Loucy (cell line): ENCODE results near the gene TMEM190.

Source experiments
- H2AFZ ChIP-seq: fragments of 200-600 bp; sonication (generic); 2 replicates; pipeline ENCODE4 v1.6.0; 2016; ENCODE audit warnings: antibody characterized with exemption, mild to moderate bottlenecking, low read length, moderate library complexity
- H3F3A ChIP-seq: fragments of 200-600 bp; 2 replicates; pipeline ENCODE4 v1.6.0; 2016; ENCODE audit warnings: antibody characterized with exemption, low read depth, mild to moderate bottlenecking
- H3K27me3 ChIP-seq: fragments of 200-600 bp; sonication (generic); 2 replicates; pipeline ENCODE4 v1.6.1; 2014; ENCODE audit warnings: low read length, mild to moderate bottlenecking; ENCODE audit not compliant: insufficient read depth, poor library complexity, severe bottlenecking
- H3K36me3 ChIP-seq: fragments of 200-600 bp; sonication (generic); 2 replicates; pipeline ENCODE4 v1.6.1; 2016; ENCODE audit warnings: low read length; ENCODE audit not compliant: insufficient read depth
- H3K4me1 ChIP-seq: fragments of 200-600 bp; sonication (generic); 2 replicates; pipeline ENCODE4 v1.5.1; 2014; ENCODE audit warnings: low read length, mild to moderate bottlenecking; ENCODE audit not compliant: insufficient read depth, poor library complexity, severe bottlenecking
- H3K4me2 ChIP-seq: fragments of 200-600 bp; sonication (generic); 2 replicates; pipeline ENCODE4 v1.6.0; 2014; ENCODE audit warnings: antibody characterized with exemption, low read length, low read depth, mild to moderate bottlenecking; ENCODE audit not compliant: poor library complexity, severe bottlenecking
- H3K4me3 ChIP-seq: fragments of 200-600 bp; sonication (generic); 2 replicates; pipeline ENCODE4 v1.5.1; 2014; ENCODE audit warnings: low read length, mild to moderate bottlenecking, mixed read lengths; ENCODE audit not compliant: poor library complexity, severe bottlenecking
- H3K79me2 ChIP-seq: fragments of 200-600 bp; sonication (generic); 2 replicates; pipeline ENCODE4 v1.6.1; 2014; ENCODE audit warnings: low read length; ENCODE audit not compliant: insufficient read depth
- H3K9ac ChIP-seq: fragments of 200-600 bp; sonication (generic); 2 replicates; pipeline ENCODE4 v1.6.0; 2014; ENCODE audit warnings: mild to moderate bottlenecking, low read depth, low read length, moderate library complexity; ENCODE audit not compliant: poor library complexity, severe bottlenecking
- H3K9me2 ChIP-seq: fragments of 200-600 bp; sonication (generic); replicated peaks from 2 replicates; pipeline ENCODE4 v1.6.1; 2016; ENCODE audit warnings: low read depth, low read length, mixed read lengths
- H3K9me3 ChIP-seq: fragments of 200-600 bp; sonication (generic); 2 replicates; pipeline ENCODE4 v1.6.1; 2014; ENCODE audit warnings: mild to moderate bottlenecking, antibody characterized with exemption, low read length, low read depth; ENCODE audit not compliant: insufficient read depth
- H4K20me1 ChIP-seq: fragments of 200-600 bp; sonication (generic); 2 replicates; pipeline ENCODE4 v1.6.0; 2014; ENCODE audit warnings: antibody characterized with exemption, low read length, mild to moderate bottlenecking; ENCODE audit not compliant: insufficient read depth, poor library complexity, severe bottlenecking
- CTCF ChIP-seq: fragments of 200-600 bp; sonication (generic); conservative IDR thresholded peaks from 2 replicates; pipeline ENCODE4 v1.5.1; 2014; ENCODE audit warnings: mild to moderate bottlenecking, antibody characterized with exemption, low read length
- EZH2phosphoT487 ChIP-seq: fragments of 200-600 bp; IDR thresholded peaks from 2 replicates; pipeline ENCODE4 v1.6.1; 2018; ENCODE audit warnings: antibody characterized with exemption, mild to moderate bottlenecking, moderate library complexity, borderline replicate concordance

Gene TMEM190

DNA sequence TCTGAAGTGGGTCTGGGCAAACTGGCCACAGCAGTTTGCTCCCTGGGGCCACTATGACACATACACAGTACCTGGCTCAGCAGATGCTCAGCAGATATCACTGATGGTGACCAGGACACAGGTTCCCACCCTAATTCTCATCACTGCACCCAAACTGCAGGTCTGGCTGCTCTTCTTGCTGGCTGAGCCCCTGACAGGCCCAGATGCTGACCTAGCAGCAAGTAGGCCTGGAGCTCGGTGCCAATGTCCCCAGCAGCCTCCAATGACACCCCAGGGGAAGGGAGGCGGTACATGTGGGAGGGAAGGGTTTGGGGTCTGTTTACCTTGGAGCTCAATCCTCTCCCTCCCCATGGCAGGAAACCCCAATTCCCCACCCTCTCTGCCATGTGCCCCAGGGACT, 25.9 kb downstream of the TMEM190 start:
- H3K9me3 ChIP-seq, result no peaks in the 10 kb centered on the region
- H3K4me1 ChIP-seq, result peaks cover 36% of the 10 kb centered on the region
- H3K4me3 ChIP-seq, result peak overlapping the region; percentile 57
- peaks cover 57% of the 10 kb centered on the region for H3K79me2 ChIP-seq
- peaks cover 46% of the 10 kb centered on the region; the same call in 1 of the 2 replicates for H3K36me3 ChIP-seq
- TF ChIP-seq EZH2phosphoT487, result no peak
- no peak for TF ChIP-seq CTCF
- H3K4me2 ChIP-seq, result peak overlapping the region; percentile 74
- H3K9me2 ChIP-seq, result no peaks in the 10 kb centered on the region
- no peaks in the 10 kb centered on the region; the same call in 1 of the 2 replicates for H3F3A ChIP-seq
- peak overlapping the region; percentile 26 for H3K9ac ChIP-seq
- H4K20me1 ChIP-seq, result peaks cover 46% of the 10 kb centered on the region
- H3K27me3 ChIP-seq, result peaks cover 5% of the 10 kb centered on the region
- H2AFZ ChIP-seq, result no peak overlapping the region

DNA sequence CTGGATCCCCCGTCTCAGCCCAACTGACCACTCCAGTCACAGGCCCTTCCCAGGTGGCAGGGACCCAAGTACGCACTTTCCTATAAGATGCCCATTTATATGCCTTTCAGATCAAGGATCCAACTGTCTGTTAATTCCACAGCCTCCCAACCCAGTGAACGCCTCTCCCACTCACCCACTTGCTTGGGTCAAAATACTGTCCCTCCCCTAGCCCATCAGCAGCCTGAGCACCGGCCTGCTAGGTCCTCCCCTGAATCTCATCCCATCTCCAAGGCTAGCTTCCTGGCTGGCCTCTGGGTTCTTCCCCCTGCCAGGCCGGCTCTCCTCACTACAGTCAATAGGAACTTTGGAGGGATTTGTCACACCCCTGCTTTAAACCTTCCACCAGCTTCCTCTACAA, 29.0 kb downstream of the TMEM190 start:
- H3F3A ChIP-seq, result no peaks in the 10 kb centered on the region
- H3K4me2 ChIP-seq, result peak overlapping the region; percentile 94
- H3K9ac ChIP-seq, result peak overlapping the region; percentile 97
- no peak for TF ChIP-seq EZH2phosphoT487
- no peak for TF ChIP-seq CTCF
- H3K27me3 ChIP-seq, result peaks cover 5% of the 10 kb centered on the region
- H4K20me1 ChIP-seq, result peaks cover 46% of the 10 kb centered on the region
- H3K9me3 ChIP-seq, result no peaks in the 10 kb centered on the region
- H3K4me1 ChIP-seq, result peaks cover 43% of the 10 kb centered on the region
- peaks cover 41% of the 10 kb centered on the region; the same call in 1 of the 2 replicates for H3K36me3 ChIP-seq
- H3K9me2 ChIP-seq, result no peaks in the 10 kb centered on the region
- no peak overlapping the region for H2AFZ ChIP-seq
- H3K79me2 ChIP-seq, result peaks cover 57% of the 10 kb centered on the region
- peak overlapping the region; percentile 91 for H3K4me3 ChIP-seq

DNA sequence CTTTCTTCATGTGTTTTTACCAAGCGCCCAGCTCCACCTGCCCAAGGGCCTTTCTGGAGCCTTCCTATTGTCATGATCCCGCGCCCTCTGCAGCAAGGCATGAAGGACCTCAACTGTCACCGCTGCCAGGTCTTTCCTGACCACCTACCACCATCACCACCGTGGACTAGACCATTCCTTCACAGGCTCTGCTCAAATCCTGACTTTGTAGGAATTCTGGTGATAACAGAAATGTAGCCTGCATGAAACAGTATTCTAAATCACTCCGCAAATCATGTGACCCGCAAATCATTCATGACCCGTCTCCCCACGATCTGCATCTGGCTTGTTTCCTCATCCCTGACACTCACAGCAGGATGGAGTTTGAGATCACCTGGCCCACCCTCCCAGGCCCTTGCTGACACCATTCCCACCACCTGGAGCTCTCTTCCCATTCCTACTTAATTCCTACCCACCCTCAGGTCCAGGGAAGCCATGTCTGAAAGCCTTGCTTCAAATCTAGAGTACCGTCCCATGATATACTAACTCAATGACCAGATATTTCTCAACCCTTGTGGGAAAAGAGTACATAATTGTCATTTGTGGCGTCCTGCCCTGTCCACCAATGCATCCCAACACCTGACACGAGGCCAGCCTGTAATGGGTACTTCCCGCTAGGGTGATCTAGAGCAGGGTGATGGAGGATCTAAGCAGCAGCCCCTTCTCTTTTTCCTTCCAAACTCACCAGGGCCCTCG, 29.6 kb downstream of the TMEM190 start:
- Histone ChIP-seq H3K9me2 (no peaks in the 10 kb centered on the region), H3F3A (no peaks in the 10 kb centered on the region), H3K9me3 (no peaks in the 10 kb centered on the region), H4K20me1 (peaks cover 42% of the 10 kb centered on the region), H3K4me2 (peak overlapping the region; percentile 94), H3K4me3 (peak overlapping the region; percentile 91), H3K79me2 (peaks cover 57% of the 10 kb centered on the region), H3K9ac (peak overlapping the region; percentile 97), H3K4me1 (peaks cover 43% of the 10 kb centered on the region), H2AFZ (no peak overlapping the region), H3K27me3 (peaks cover 5% of the 10 kb centered on the region), H3K36me3 (peaks cover 36% of the 10 kb centered on the region; the same call in 1 of the 2 replicates)
- TF ChIP-seq EZH2phosphoT487, result no peak
- no peak for TF ChIP-seq CTCF
